Measurements from ENCODE around the gene TTC28. TPM values are rescaled to one million over a fixed set of nuclear protein-coding genes. Genes with fewer than 3 reads are reported as not detected.
"Not testable (repeated sequence)": the region's sequence is repeated elsewhere in the genome, so short reads cannot be mapped to it uniquely, and the experiment has no call there.

TTC28 gene
- total and polyA plus RNA-seq, 12 donors, result 3.4 to 75.6 (median 28.6) TPM

GRCh38 chr22:28541137-28541536 lies 138.5 kb downstream of the TTC28 start:
- intact Hi-C loops (cut with DNase I), result no loop called here

GRCh38 chr22:28538922-28539321 lies 140.7 kb downstream of the TTC28 start:
- H3K27ac ChIP-seq, result no peak overlapping the region
- DNase-seq, result no peak
- intact Hi-C loops (cut with DNase I), result no loop called here
- WGBS, 4 donors, result 86 to 96% (median 93%) methylated on average over 2 of the region's 2 CpGs
- no peaks in the 10 kb centered on the region for H3K27me3 ChIP-seq
- TF ChIP-seq CTCF (IDR thresholded peaks at IDR 0.05) (no peak), POLR2A (IDR thresholded peaks at IDR 0.05) (no peak)
- no peaks in the 10 kb centered on the region for H3K36me3 ChIP-seq (replicated peaks in 1 of 2)
- no peaks in the 10 kb centered on the region for H3K9me3 ChIP-seq (replicated peaks in 1 of 3)
- no peak overlapping the region for H3K4me3 ChIP-seq
- no peaks in the 10 kb centered on the region for H3K4me1 ChIP-seq (replicated peaks in 1 of 2)

More at GRCh38 chr22:28541137-28541536, 138.5 kb downstream of the TTC28 start:
- Histone ChIP-seq H3K36me3 (replicated peaks in 1 of 2) (no peaks in the 10 kb centered on the region), H3K4me3 (no peak overlapping the region), H3K27me3 (no peaks in the 10 kb centered on the region), H3K27ac (no peak overlapping the region), H3K9me3 (replicated peaks in 1 of 3) (no peaks in the 10 kb centered on the region), H3K4me1 (replicated peaks in 1 of 2) (peaks cover 0 to 5% of the 10 kb centered on the region in 2 donors)
- DNase-seq, result no peak
- 65 to 82% (median 72%) methylated on average over 2 of the region's 2 CpGs for WGBS, 4 donors
- TF ChIP-seq CTCF (IDR thresholded peaks at IDR 0.05), result no peak
- no peak for TF ChIP-seq POLR2A (IDR thresholded peaks at IDR 0.05)

GRCh38 chr22:28530565-28530964 lies 149.1 kb downstream of the TTC28 start:
- intact Hi-C loops (cut with DNase I); H3K36me3 ChIP-seq (replicated peaks in 1 of 2); H3K27ac ChIP-seq; H3K9me3 ChIP-seq (replicated peaks in 1 of 3); DNase-seq; H3K27me3 ChIP-seq; H3K4me3 ChIP-seq; H3K4me1 ChIP-seq (replicated peaks in 1 of 2): not testable (repeated sequence)
- 90 to 97% (median 93%) methylated on average over 4 of the region's 4 CpGs for WGBS, 4 donors

- DNase-seq; H3K4me1 ChIP-seq (replicated peaks in 1 of 2); H3K9me3 ChIP-seq (replicated peaks in 1 of 3); intact Hi-C loops (cut with DNase I); H3K27ac ChIP-seq; H3K36me3 ChIP-seq (replicated peaks in 1 of 2); H3K4me3 ChIP-seq; H3K27me3 ChIP-seq: not testable (repeated sequence)
- WGBS, 4 donors, result 93 to 100% (median 96%) methylated on average over 6 to 10 of the region's 10 CpGs
These were observed 150.5 kb downstream of the TTC28 start for GRCh38 chr22:28529144-28529543.

- WGBS, 4 donors, result 62 to 68% (median 65%) methylated on average over 3 of the region's 3 CpGs
- intact Hi-C loops (cut with DNase I), result no loop called here
- no peaks in the 10 kb centered on the region for H3K9me3 ChIP-seq (replicated peaks in 1 of 3)
- DNase-seq, result no peak
- H3K4me1 ChIP-seq (replicated peaks in 1 of 2), result no peaks in the 10 kb centered on the region
- H3K27ac ChIP-seq, result peak overlapping the region in 1 of 5 donors; percentile 8
- H3K27me3 ChIP-seq, result no peaks in the 10 kb centered on the region
- TF ChIP-seq POLR2A (IDR thresholded peaks at IDR 0.05) (no peak), CTCF (IDR thresholded peaks at IDR 0.05) (no peak)
- H3K36me3 ChIP-seq (replicated peaks in 1 of 2), result no peaks in the 10 kb centered on the region
- H3K4me3 ChIP-seq, result no peak overlapping the region
These were observed 158.2 kb downstream of the TTC28 start for GRCh38 chr22:28521451-28521850.
